Neuronal stem cell (in vitro differentiated cells): Measurements from ENCODE around the gene RNF38.

Experiments
- DNase-seq: peaks from one replicate; pipeline ENCODE4 v3.0.0-alpha.2; 2013; ENCODE audit warnings: low spot score
- H2AFZ ChIP-seq: one replicate; pipeline ENCODE4 v1.6.1; 2013; ENCODE audit warnings: mild to moderate bottlenecking, low read length, inconsistent platforms
- H2AK5ac ChIP-seq: 2 replicates; pipeline ENCODE4 v1.6.1; 2013; ENCODE audit warnings: low read depth, mild to moderate bottlenecking, inconsistent platforms, low read length, moderate library complexity, mixed read lengths
- H2BK120ac ChIP-seq: 2 replicates; pipeline ENCODE4 v1.6.1; 2013; ENCODE audit warnings: low read depth, mild to moderate bottlenecking, inconsistent platforms, low read length, moderate library complexity, mixed read lengths
- H2BK12ac ChIP-seq: one replicate; pipeline ENCODE4 v1.6.1; 2013; ENCODE audit warnings: low read length, inconsistent platforms
- H2BK15ac ChIP-seq: 2 replicates; pipeline ENCODE4 v1.6.1; 2013; ENCODE audit warnings: mild to moderate bottlenecking, low read length, inconsistent platforms, mixed read lengths
- H2BK5ac ChIP-seq: one replicate; pipeline ENCODE4 v1.6.1; 2013; ENCODE audit warnings: inconsistent platforms, mild to moderate bottlenecking, low read length, moderate library complexity
- H3K14ac ChIP-seq: one replicate; pipeline ENCODE4 v1.6.1; 2013; ENCODE audit warnings: low read length, inconsistent platforms
- H3K18ac ChIP-seq: 2 replicates; pipeline ENCODE4 v1.6.1; 2013; ENCODE audit warnings: low read length, inconsistent platforms
- H3K23ac ChIP-seq: 2 replicates; pipeline ENCODE4 v1.6.1; 2013; ENCODE audit warnings: low read depth, mild to moderate bottlenecking, mixed read lengths, low read length, inconsistent platforms; ENCODE audit not compliant: poor library complexity
- H3K27ac ChIP-seq: replicated peaks from 3 replicates; pipeline ENCODE4 v1.5.1; 2013; ENCODE audit warnings: low read length, inconsistent platforms
- H3K27me3 ChIP-seq, 3 experiments: 2 replicates each; pipeline ENCODE4 v1.6.1; 2013; ENCODE audit warnings: low read length in 3 of 3, mild to moderate bottlenecking in 2 of 3, inconsistent platforms in 1 of 3, low read depth in 1 of 3, mixed read lengths in 1 of 3, moderate library complexity in 1 of 3; ENCODE audit not compliant: control insufficient read depth in 3 of 3, insufficient read depth in 3 of 3
- H3K36me3 ChIP-seq, 2 donors: replicated peaks in 1 of 2; 2 replicates each; pipeline ENCODE4 v1.6.1; 2013; ENCODE audit warnings: low read length in 2 of 2; ENCODE audit not compliant: control insufficient read depth in 2 of 2, insufficient read depth in 2 of 2
- H3K4ac ChIP-seq: 2 replicates; pipeline ENCODE4 v1.6.1; 2013; ENCODE audit warnings: inconsistent platforms, mild to moderate bottlenecking, low read length, moderate library complexity
- H3K4me1 ChIP-seq, 2 donors: 1 replicate in 1 of 2; 2 replicates in 1 of 2; pipeline ENCODE4 v1.6.1; 2013; ENCODE audit warnings: low read length in 2 of 2, low read depth in 1 of 2; ENCODE audit not compliant: control insufficient read depth in 2 of 2, insufficient read depth in 1 of 2
- H3K4me2 ChIP-seq: one replicate; pipeline ENCODE4 v1.6.1; 2013; ENCODE audit warnings: mild to moderate bottlenecking, low read length, inconsistent platforms; ENCODE audit not compliant: insufficient read depth, poor library complexity, severe bottlenecking
- H3K4me3 ChIP-seq, 2 donors: 2 replicates each; pipeline ENCODE4 v1.5.1; 2013; ENCODE audit warnings: low read length in 2 of 2, mild to moderate bottlenecking in 2 of 2, inconsistent platforms in 1 of 2, moderate library complexity in 1 of 2
- H3K79me1 ChIP-seq: one replicate; pipeline ENCODE4 v1.6.1; 2013; ENCODE audit warnings: low read depth, mild to moderate bottlenecking, inconsistent platforms, low read length, moderate library complexity
- H3K9ac ChIP-seq: one replicate; pipeline ENCODE4 v1.6.1; 2013; ENCODE audit warnings: mild to moderate bottlenecking, low read depth, low read length, inconsistent platforms; ENCODE audit not compliant: poor library complexity
- H3K9me3 ChIP-seq, 2 donors: replicated peaks in 1 of 2; 2 replicates each; pipeline versions ENCODE3 to v1.6.1; 2013; ENCODE audit warnings: low read length in 2 of 2, mild to moderate bottlenecking in 2 of 2, inconsistent platforms in 1 of 2, low read depth in 1 of 2, mixed read lengths in 1 of 2, moderate library complexity in 1 of 2; ENCODE audit not compliant: control insufficient read depth in 2 of 2, insufficient read depth in 1 of 2
- H4K8ac ChIP-seq: one replicate; pipeline ENCODE4 v1.6.1; 2013; ENCODE audit warnings: low read depth, mild to moderate bottlenecking, inconsistent platforms, low read length, moderate library complexity
- H4K91ac ChIP-seq: one replicate; pipeline ENCODE4 v1.6.1; 2013; ENCODE audit warnings: low read length, low read depth, mild to moderate bottlenecking, inconsistent platforms; ENCODE audit not compliant: poor library complexity
- WGBS, 2 donors: extraction: QIAGEN DNeasy Blood & Tissue Kit; methylation state at CpG; one replicate each; pipeline ENCODE4 v1.1.7; 2013; ENCODE audit warnings: missing lambda C conversion rate in 2 of 2, mixed read lengths in 1 of 2; ENCODE audit not compliant: insufficient read length in 2 of 2, insufficient replicate concordance in 1 of 2; ENCODE audit errors: extremely low coverage in 2 of 2; 5-methylcytosine and 5-hydroxymethylcytosine counted together

Gene RNF38

DNA sequence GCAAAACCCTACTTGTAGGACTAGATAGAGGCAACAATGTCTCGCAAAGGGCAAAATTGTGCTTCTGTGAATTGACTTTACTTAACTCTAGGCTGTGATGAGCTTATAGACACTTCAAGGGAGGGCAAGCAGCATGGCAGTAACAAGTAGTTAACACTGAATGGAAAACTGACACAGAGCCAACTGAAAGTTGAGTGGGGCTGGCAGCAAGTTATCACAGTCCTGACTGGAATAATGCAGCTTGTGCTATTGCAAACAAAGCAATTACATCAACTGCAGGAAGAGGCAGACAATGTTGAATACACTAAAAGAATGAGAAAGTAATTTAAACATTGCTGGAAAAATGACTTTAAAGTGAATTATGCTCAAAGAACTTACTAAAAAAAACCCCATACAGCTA lies 62.2 kb downstream of the RNF38 start:
- Histone ChIP-seq H3K36me3 (peaks cover 21 to 91% of the 10 kb centered on the region in 2 donors), H3K4me3 (no peak overlapping the region)
- no CpG with 5 or more reads among the region's 1 CpG for WGBS, 2 donors

DNA sequence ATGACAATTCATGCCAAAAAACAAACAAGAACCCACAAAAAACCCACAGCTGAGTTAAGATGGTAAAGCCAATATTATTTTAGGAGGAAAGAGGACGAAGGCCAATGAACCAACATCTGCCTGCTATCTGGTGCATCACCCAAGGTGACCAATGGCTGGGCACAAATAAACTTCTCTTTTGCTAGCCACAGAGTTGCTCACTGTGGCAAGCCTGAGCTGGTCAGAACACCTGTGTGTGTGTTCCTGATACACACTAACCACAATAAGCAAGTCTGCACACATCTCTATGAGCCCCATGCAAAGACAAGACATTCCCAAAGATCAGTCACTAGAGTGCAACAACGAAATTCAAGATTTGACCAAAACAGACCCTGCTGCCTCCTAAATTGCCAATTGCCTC lies 63.1 kb downstream of the RNF38 start:
- Histone ChIP-seq H4K8ac (no peak overlapping the region), H3K9me3 (no peaks in the 10 kb centered on the region), H3K4ac (no peak overlapping the region), H2BK5ac (no peak overlapping the region), H3K79me1 (no peaks in the 10 kb centered on the region), H3K9ac (no peak overlapping the region), H2BK15ac (no peak overlapping the region), H3K23ac (no peak overlapping the region), H3K18ac (no peak overlapping the region), H3K36me3 (peaks cover 18 to 82% of the 10 kb centered on the region in 2 donors), H3K4me3 (no peak overlapping the region), H3K14ac (no peak overlapping the region), H2BK12ac (no peak overlapping the region), H2BK120ac (no peak overlapping the region), H4K91ac (no peak overlapping the region), H2AK5ac (no peak overlapping the region), H3K27me3 (no peaks in the 10 kb centered on the region), H2AFZ (no peak overlapping the region), H3K4me2 (no peak overlapping the region), H3K27ac (no peak overlapping the region), H3K4me1 (no peaks in the 10 kb centered on the region)
- DNase-seq = no peak
- WGBS, 2 donors = no CpG with 5 or more reads among the region's 2 CpGs

More for the DNA sequence above, 62.2 kb downstream of the RNF38 start:
- Histone ChIP-seq H3K9ac (no peak overlapping the region), H2BK5ac (no peak overlapping the region), H3K27ac (no peak overlapping the region), H3K14ac (no peak overlapping the region), H2AFZ (no peak overlapping the region), H2AK5ac (no peak overlapping the region), H3K18ac (no peak overlapping the region), H2BK15ac (no peak overlapping the region), H3K23ac (no peak overlapping the region), H2BK120ac (no peak overlapping the region), H4K91ac (no peak overlapping the region), H3K4ac (no peak overlapping the region), H4K8ac (no peak overlapping the region), H3K9me3 (peaks cover 0 to 4% of the 10 kb centered on the region in 2 donors), H3K27me3 (no peaks in the 10 kb centered on the region), H3K4me1 (no peaks in the 10 kb centered on the region), H2BK12ac (no peak overlapping the region), H3K79me1 (no peaks in the 10 kb centered on the region), H3K4me2 (no peak overlapping the region)
- no peak for DNase-seq

DNA sequence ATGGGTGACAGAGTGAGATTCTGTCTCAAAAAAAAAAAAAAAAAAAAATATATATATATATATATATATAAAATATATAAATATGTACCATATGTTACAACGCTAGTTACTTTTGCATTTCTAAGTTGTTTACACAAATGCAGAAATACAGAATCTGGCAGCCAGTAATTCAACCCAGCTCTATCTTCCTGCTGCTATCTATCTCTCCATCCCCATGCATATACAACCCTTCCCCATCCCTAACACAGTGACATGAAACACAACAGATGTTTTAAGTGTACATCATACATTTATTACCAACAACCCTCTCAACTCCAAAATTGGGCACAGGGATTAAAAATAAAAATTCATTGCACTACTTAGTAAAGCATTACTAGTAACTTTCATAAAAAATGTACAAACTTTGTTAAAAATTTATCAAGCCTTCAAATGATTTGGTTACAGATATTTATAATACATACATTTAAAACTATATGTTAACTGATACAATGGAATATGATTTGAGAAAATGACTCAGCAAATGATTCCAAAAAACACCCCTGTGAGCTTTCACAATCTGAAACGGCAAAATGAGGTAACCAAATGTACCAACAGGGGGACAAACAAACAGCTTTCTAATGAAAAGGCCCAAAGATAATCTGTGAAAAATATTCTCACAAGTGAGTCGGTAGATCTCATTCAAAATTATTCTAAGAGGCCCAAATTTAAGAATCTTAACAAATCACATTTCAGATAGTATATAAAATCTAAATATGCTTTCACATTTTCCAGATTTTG lies 63.8 kb downstream of the RNF38 start:
- Histone ChIP-seq H2AK5ac (no peak overlapping the region), H2BK120ac (no peak overlapping the region), H3K9ac (no peak overlapping the region), H3K14ac (no peak overlapping the region), H3K18ac (no peak overlapping the region), H3K9me3 (no peaks in the 10 kb centered on the region), H2AFZ (no peak overlapping the region), H3K23ac (no peak overlapping the region), H3K36me3 (peaks cover 17 to 76% of the 10 kb centered on the region in 2 donors), H3K27ac (no peak overlapping the region), H3K79me1 (no peaks in the 10 kb centered on the region), H2BK15ac (no peak overlapping the region), H3K4me1 (no peaks in the 10 kb centered on the region), H3K4ac (no peak overlapping the region), H2BK5ac (no peak overlapping the region), H3K4me3 (no peak overlapping the region), H2BK12ac (no peak overlapping the region), H3K27me3 (no peaks in the 10 kb centered on the region), H4K8ac (no peak overlapping the region), H3K4me2 (no peak overlapping the region), H4K91ac (no peak overlapping the region)
- no peak for DNase-seq
- WGBS, 2 donors = no CpG with 5 or more reads among the region's 3 CpGs

DNA sequence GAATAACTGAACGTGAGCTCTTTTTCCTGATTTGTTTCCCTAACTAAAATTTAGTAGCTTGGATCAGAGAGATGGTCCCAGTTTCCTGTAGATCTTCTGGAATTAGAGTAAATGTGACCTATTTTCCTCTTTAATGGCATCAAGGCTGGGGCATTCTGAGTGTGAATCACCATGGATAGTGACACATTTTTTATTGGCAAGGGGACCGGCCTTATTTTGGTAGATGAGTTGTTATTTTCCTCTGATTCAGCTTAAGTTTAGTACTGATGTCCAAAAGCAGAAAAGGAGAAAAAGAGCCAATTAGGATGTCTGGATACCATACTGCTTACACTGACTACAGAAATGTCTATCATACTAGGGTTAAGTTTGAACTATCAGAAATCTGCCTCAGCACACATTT lies 68.1 kb downstream of the RNF38 start:
- WGBS, 2 donors = no CpG with 5 or more reads among the region's 2 CpGs
- DNase-seq = no peak
- H4K8ac ChIP-seq = no peak overlapping the region

More for the DNA sequence above, 68.1 kb downstream of the RNF38 start:
- no peak overlapping the region for H3K14ac ChIP-seq
- no peak overlapping the region for H4K91ac ChIP-seq
- no peak overlapping the region for H3K9ac ChIP-seq
- no peak overlapping the region for H2BK12ac ChIP-seq
- no peak overlapping the region for H3K18ac ChIP-seq
- H3K36me3 ChIP-seq = peaks cover 0 to 32% of the 10 kb centered on the region in 2 donors
- H3K4me2 ChIP-seq = no peak overlapping the region
- H3K4ac ChIP-seq = no peak overlapping the region
- no peak overlapping the region for H2AK5ac ChIP-seq
- peaks cover 0 to 3% of the 10 kb centered on the region in 2 donors for H3K4me1 ChIP-seq
- no peak overlapping the region for H3K27ac ChIP-seq
- H3K23ac ChIP-seq = no peak overlapping the region
- no peak overlapping the region for H2AFZ ChIP-seq
- H3K79me1 ChIP-seq = no peaks in the 10 kb centered on the region
- no peaks in the 10 kb centered on the region for H3K9me3 ChIP-seq
- H2BK5ac ChIP-seq = no peak overlapping the region
- no peak overlapping the region for H2BK15ac ChIP-seq
- no peaks in the 10 kb centered on the region for H3K27me3 ChIP-seq
- no peak overlapping the region for H3K4me3 ChIP-seq
- H2BK120ac ChIP-seq = no peak overlapping the region
